SJCRH30 (cell line): ENCODE data around the gene RAPSN. TPM values are rescaled to one million over a fixed set of nuclear protein-coding genes. Genes with fewer than 3 reads are reported as not detected.
A peak's percentile ranks its signal among the peaks of the same experiment; 100 is the strongest.

Experiments
- DNase-seq, 2 experiments: peaks; one replicate each; pipeline ENCODE4 v3.0.0-alpha.2; 2015 to 2020
- H3K27ac ChIP-seq: fragments of 250-450 bp; sonication (Bioruptor Pico); 2 replicates; pipeline ENCODE4 v1.5.1; 2020; ENCODE audit warnings: mild to moderate bottlenecking, moderate library complexity
- H3K27me3 ChIP-seq: fragments of 250-450 bp; sonication (Bioruptor Pico); 2 replicates; pipeline ENCODE4 v1.5.1; 2020; ENCODE audit warnings: mild to moderate bottlenecking, moderate library complexity
- H3K36me3 ChIP-seq: fragments of 250-450 bp; sonication (Bioruptor Pico); 2 replicates; pipeline ENCODE4 v1.5.1; 2020; ENCODE audit warnings: mild to moderate bottlenecking, moderate library complexity
- H3K4me1 ChIP-seq: fragments of 250-450 bp; sonication (Bioruptor Pico); 2 replicates; pipeline ENCODE4 v1.5.1; 2020; ENCODE audit warnings: mild to moderate bottlenecking, moderate library complexity
- H3K4me3 ChIP-seq: fragments of 250-450 bp; sonication (Bioruptor Pico); 2 replicates; pipeline ENCODE4 v1.5.1; 2020; ENCODE audit warnings: mild to moderate bottlenecking, moderate library complexity
- H3K9me3 ChIP-seq: fragments of 250-450 bp; sonication (Bioruptor Pico); replicated peaks from 2 replicates; pipeline ENCODE4 v1.5.1; 2020; ENCODE audit warnings: mild to moderate bottlenecking, moderate library complexity
- total RNA-seq: library from RNA; depleted of rRNA; stranded (reverse); fragments of >200 nt; shearing (Covaris generic); gene quantifications from 2 replicates; pipeline ENCODE4 v1.2.3, GENCODE V29; 2014; rRNA removed

Gene RAPSN
- total RNA-seq = 91.3 and 93.5 TPM in 2 replicates

GRCh38 chr11:47448566-47449427, at the start of gene RAPSN:
RAPSN (minus strand) TSS chr11:47449136; CDS start chr11:47448964, 172 bp downstream.
- peak within 1 kb of the TSS; percentile 93 for H3K27ac ChIP-seq
- peaks cover 10% of the 10 kb centered on the region for H3K4me1 ChIP-seq
- no peaks in the 10 kb centered on the region for H3K9me3 ChIP-seq
- H3K27me3 ChIP-seq = no peaks in the 10 kb centered on the region
- H3K4me3 ChIP-seq = peak within 1 kb of the TSS; percentile 71
- H3K36me3 ChIP-seq = peaks cover 17% of the 10 kb centered on the region
- DNase-seq = peak; percentile 94

DNA sequence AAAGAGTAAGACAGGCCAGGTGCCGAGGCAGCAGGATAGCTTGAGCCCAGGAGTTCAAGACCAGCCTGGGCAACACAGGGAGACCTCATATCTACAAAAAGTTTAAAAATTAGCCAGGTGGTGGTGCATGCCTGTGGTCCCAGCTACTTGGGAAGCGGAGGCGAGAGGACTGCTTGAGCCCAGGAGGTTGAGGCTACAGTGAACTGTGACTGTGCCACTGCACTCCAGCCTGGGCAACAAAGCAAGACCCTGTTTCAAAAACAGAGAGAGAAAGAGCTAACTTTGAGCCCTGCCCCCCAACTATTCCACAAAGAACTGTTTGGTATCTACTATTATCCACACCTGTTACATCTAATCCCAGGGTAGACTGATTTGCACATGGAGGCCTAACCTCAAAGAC, 49.2 kb upstream of the RAPSN start:
- H3K36me3 ChIP-seq = peaks cover 18% of the 10 kb centered on the region
- no peaks in the 10 kb centered on the region for H3K9me3 ChIP-seq
- H3K4me1 ChIP-seq = peaks cover 38% of the 10 kb centered on the region
- H3K4me3 ChIP-seq = no peak overlapping the region
- peak overlapping the region; percentile 27; the same call in 1 of the 2 replicates for H3K27ac ChIP-seq
- H3K27me3 ChIP-seq = no peaks in the 10 kb centered on the region
- peak in 1 of 2 experiments; percentile 61 for DNase-seq

GRCh38 chr11:47496808-47497207, 47.9 kb upstream of the RAPSN start:
- no peak for DNase-seq
- Histone ChIP-seq H3K4me1 (peaks cover 24% of the 10 kb centered on the region), H3K36me3 (peaks cover 28% of the 10 kb centered on the region), H3K27ac (no peak overlapping the region), H3K4me3 (no peak overlapping the region), H3K9me3 (no peaks in the 10 kb centered on the region), H3K27me3 (no peaks in the 10 kb centered on the region)

- no peak overlapping the region for H3K4me3 ChIP-seq
Measured at GRCh38 chr11:47495856-47496217, 46.9 kb upstream of the RAPSN start.

GRCh38 chr11:47495011-47495855, 46.3 kb upstream of the RAPSN start:
- no peaks in the 10 kb centered on the region for H3K27me3 ChIP-seq
- H3K27ac ChIP-seq = no peak overlapping the region
- no peak for DNase-seq
- H3K9me3 ChIP-seq = no peaks in the 10 kb centered on the region
- H3K36me3 ChIP-seq = peaks cover 31% of the 10 kb centered on the region
- peaks cover 19% of the 10 kb centered on the region for H3K4me1 ChIP-seq
- H3K4me3 ChIP-seq = no peak overlapping the region

More at GRCh38 chr11:47495856-47496217, 46.9 kb upstream of the RAPSN start:
- peaks cover 19% of the 10 kb centered on the region for H3K4me1 ChIP-seq
- H3K36me3 ChIP-seq = peaks cover 34% of the 10 kb centered on the region
- H3K27ac ChIP-seq = no peak overlapping the region
- DNase-seq = no peak
- H3K27me3 ChIP-seq = no peaks in the 10 kb centered on the region
- H3K9me3 ChIP-seq = no peaks in the 10 kb centered on the region

- Histone ChIP-seq H3K9me3 (no peaks in the 10 kb centered on the region), H3K27me3 (no peaks in the 10 kb centered on the region), H3K4me1 (no peaks in the 10 kb centered on the region), H3K4me3 (no peak overlapping the region), H3K36me3 (peaks cover 62% of the 10 kb centered on the region), H3K27ac (no peak overlapping the region)
- DNase-seq = no peak
Measured at GRCh38 chr11:47489395-47489755, 40.4 kb upstream of the RAPSN start.

GRCh38 chr11:47488674-47489394, 39.9 kb upstream of the RAPSN start:
- Histone ChIP-seq H3K9me3 (no peaks in the 10 kb centered on the region), H3K4me3 (no peak overlapping the region), H3K4me1 (no peaks in the 10 kb centered on the region), H3K36me3 (peaks cover 62% of the 10 kb centered on the region), H3K27ac (no peak overlapping the region), H3K27me3 (no peaks in the 10 kb centered on the region)
- no peak for DNase-seq

DNA sequence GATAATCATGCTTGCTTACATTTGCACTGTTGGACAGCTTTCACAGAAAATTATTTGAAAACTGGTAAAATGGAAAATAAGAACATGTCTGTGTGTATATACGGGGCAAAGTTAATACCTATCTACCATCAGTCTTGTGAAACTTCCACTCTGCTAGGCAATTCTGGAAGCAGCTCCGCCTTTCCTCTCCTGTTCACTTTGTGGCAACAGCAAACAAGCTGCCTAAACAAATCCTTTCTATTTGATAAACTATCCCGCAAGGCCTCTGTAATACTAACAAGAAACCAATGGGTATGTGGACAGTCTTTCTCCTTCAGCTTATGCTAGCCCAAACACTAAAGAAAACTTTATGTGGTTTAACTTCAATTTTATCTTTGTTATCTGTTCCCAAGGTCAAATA, 39.2 kb upstream of the RAPSN start:
- Histone ChIP-seq H3K27ac (no peak overlapping the region), H3K4me1 (no peaks in the 10 kb centered on the region), H3K27me3 (no peaks in the 10 kb centered on the region), H3K36me3 (peaks cover 66% of the 10 kb centered on the region), H3K4me3 (no peak overlapping the region), H3K9me3 (no peaks in the 10 kb centered on the region)
- no peak for DNase-seq

- Histone ChIP-seq H3K27me3 (no peaks in the 10 kb centered on the region), H3K36me3 (peaks cover 66% of the 10 kb centered on the region), H3K4me1 (no peaks in the 10 kb centered on the region), H3K4me3 (no peak overlapping the region), H3K9me3 (no peaks in the 10 kb centered on the region), H3K27ac (no peak overlapping the region)
- DNase-seq = no peak
Measured at GRCh38 chr11:47487421-47487820, 38.5 kb upstream of the RAPSN start.

- H3K9me3 ChIP-seq = no peaks in the 10 kb centered on the region
- no peaks in the 10 kb centered on the region for H3K27me3 ChIP-seq
- no peak for DNase-seq
- H3K36me3 ChIP-seq = peaks cover 78% of the 10 kb centered on the region
- H3K27ac ChIP-seq = no peak overlapping the region
- no peaks in the 10 kb centered on the region for H3K4me1 ChIP-seq
- H3K4me3 ChIP-seq = no peak overlapping the region
Measured at GRCh38 chr11:47485107-47485506, 36.2 kb upstream of the RAPSN start.

DNA sequence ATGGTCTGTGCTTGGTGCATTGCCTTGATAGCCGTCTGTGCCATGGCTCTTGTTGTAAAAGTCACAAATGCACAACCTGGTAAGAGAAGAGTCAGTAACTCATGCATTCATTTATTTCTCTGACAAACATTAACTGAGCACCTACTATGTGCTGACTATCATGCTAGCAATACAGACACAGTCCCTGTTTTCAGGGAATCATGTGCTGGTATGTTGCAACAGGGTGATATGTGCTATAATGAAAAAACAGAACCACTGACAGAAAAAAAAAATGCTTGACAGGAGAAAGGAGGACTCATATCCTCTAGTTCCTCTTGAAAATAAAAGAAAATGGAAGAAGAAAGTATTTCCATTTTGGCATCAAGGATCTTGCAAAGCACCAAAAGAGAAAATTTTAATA, 34.5 kb upstream of the RAPSN start:
- no peaks in the 10 kb centered on the region for H3K27me3 ChIP-seq

GRCh38 chr11:47480762-47481161, 31.8 kb upstream of the RAPSN start:
- Histone ChIP-seq H3K27ac (no peak overlapping the region), H3K27me3 (no peaks in the 10 kb centered on the region), H3K9me3 (no peaks in the 10 kb centered on the region), H3K36me3 (peaks cover 90% of the 10 kb centered on the region), H3K4me1 (no peaks in the 10 kb centered on the region), H3K4me3 (no peak overlapping the region)
- no peak for DNase-seq

More for the DNA sequence above, 34.5 kb upstream of the RAPSN start:
- no peak overlapping the region for H3K4me3 ChIP-seq
- H3K27ac ChIP-seq = no peak overlapping the region
- H3K36me3 ChIP-seq = peaks cover 90% of the 10 kb centered on the region
- H3K9me3 ChIP-seq = no peaks in the 10 kb centered on the region
- no peak for DNase-seq
- no peaks in the 10 kb centered on the region for H3K4me1 ChIP-seq

DNA sequence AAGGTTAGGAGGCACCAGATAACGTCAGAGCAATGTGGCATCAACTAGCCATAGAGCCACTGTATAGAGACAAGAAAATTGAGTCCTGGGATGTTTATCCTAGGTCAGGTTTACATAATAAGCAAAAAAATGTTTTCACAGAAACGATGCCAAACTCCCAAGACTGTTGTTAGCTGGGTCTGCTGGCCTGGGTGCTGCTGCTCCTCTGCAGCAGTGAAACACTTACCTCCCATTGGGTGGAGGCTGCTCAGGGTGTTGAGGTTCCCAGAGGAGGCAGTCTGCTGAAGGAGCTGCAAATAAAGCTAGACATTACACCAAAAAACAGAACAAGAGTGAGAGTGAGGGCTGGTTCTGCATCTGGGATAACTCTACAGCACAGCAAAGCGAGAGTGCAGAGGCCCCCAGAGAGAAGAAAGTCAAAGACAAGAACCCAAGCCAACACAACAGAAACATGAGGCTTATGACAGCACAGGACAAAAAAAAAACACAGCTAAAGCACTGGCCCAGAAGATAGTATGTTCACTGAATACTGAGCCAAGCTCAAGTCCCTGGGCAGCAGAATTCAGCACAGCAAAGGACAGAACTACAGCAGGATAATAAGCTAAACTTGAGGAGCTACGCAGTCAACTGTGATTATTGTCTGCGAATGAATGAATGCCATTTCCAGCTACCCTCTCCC, 29.9 kb upstream of the RAPSN start:
- peaks cover 92% of the 10 kb centered on the region for H3K36me3 ChIP-seq
- DNase-seq = no peak
- H3K27me3 ChIP-seq = no peaks in the 10 kb centered on the region
- H3K27ac ChIP-seq = no peak overlapping the region
- no peak overlapping the region for H3K4me3 ChIP-seq
- no peaks in the 10 kb centered on the region for H3K9me3 ChIP-seq
- H3K4me1 ChIP-seq = no peaks in the 10 kb centered on the region

DNA sequence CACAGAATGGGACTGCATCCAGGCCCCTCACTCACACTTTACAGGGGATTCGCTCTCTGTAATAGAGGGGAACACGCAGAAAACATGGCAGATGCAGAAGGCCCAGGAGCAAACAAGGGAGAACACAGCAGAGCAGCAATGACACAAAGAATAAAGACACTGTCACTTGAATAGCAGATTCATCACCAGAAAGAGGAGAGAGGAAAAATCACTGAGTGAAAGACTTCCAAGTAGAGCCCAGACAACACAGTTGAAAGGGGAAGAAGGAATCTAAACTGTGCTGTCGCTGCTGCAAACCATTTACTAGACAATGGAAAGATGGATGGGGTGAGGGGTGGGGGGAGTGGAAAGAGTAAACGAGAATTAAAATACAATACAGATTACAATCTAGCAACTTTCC, 28.8 kb upstream of the RAPSN start:
- peaks cover 87% of the 10 kb centered on the region for H3K36me3 ChIP-seq
- no peak overlapping the region for H3K27ac ChIP-seq
- H3K9me3 ChIP-seq = no peaks in the 10 kb centered on the region
- no peak overlapping the region for H3K4me3 ChIP-seq
- no peaks in the 10 kb centered on the region for H3K27me3 ChIP-seq
- no peaks in the 10 kb centered on the region for H3K4me1 ChIP-seq
- DNase-seq = no peak
